ENCODE results near the gene SPAG7.
"Not testable (repeated sequence)": the region's sequence is repeated elsewhere in the genome, so short reads cannot be mapped to it uniquely, and the experiment has no call there.

The SPAG7 gene

DNA sequence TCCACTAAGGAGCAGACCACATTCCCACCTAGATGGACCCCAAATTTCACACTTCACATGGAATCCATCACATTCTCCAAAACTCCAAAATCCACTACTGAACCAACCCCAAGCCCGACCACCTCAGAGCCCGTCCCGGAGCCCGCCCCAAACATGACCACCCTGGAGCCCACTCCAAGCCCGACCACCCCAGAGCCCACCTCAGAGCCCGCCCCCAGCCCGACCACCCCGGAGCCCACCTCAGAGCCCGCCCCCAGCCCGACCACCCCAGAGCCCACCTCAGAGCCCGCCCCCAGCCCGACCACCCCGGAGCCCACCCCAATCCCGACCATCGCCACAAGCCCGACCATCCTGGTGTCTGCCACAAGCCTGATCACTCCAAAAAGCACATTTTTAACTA is 34.0 kb downstream of the SPAG7 start:
- H3K4me2 ChIP-seq (ENCODE audit: low read length): no peak overlapping the region

DNA sequence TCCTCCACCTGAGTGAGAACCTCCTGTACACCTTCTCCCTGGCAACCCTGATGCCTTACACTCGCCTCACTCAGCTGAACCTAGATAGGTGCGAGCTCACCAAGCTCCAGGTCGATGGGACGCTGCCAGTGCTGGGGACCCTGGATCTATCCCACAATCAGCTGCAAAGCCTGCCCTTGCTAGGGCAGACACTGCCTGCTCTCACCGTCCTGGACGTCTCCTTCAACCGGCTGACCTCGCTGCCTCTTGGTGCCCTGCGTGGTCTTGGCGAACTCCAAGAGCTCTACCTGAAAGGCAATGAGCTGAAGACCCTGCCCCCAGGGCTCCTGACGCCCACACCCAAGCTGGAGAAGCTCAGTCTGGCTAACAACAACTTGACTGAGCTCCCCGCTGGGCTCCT is 34.9 kb downstream of the SPAG7 start:
- H3K79me2 ChIP-seq: no peaks in the 10 kb centered on the region
- no peak overlapping the region for H2AFZ ChIP-seq
- no peaks in the 10 kb centered on the region for H3K36me3 ChIP-seq (ENCODE audit: control insufficient read depth, insufficient read depth, low read length)
- no peak overlapping the region for H3K4me2 ChIP-seq (ENCODE audit: low read length)
- no peak overlapping the region for H3K4me3 ChIP-seq (ENCODE audit: low read depth, low read length)
- no peak overlapping the region for H3K27ac ChIP-seq
- no peaks in the 10 kb centered on the region for H3K4me1 ChIP-seq
- no peaks in the 10 kb centered on the region for H3K27me3 ChIP-seq (ENCODE audit: control insufficient read depth, insufficient read depth, low read length)
- H3K9me3 ChIP-seq (ENCODE audit: control insufficient read depth, low read length): no peaks in the 10 kb centered on the region
- TF ChIP-seq, protein P1, sequence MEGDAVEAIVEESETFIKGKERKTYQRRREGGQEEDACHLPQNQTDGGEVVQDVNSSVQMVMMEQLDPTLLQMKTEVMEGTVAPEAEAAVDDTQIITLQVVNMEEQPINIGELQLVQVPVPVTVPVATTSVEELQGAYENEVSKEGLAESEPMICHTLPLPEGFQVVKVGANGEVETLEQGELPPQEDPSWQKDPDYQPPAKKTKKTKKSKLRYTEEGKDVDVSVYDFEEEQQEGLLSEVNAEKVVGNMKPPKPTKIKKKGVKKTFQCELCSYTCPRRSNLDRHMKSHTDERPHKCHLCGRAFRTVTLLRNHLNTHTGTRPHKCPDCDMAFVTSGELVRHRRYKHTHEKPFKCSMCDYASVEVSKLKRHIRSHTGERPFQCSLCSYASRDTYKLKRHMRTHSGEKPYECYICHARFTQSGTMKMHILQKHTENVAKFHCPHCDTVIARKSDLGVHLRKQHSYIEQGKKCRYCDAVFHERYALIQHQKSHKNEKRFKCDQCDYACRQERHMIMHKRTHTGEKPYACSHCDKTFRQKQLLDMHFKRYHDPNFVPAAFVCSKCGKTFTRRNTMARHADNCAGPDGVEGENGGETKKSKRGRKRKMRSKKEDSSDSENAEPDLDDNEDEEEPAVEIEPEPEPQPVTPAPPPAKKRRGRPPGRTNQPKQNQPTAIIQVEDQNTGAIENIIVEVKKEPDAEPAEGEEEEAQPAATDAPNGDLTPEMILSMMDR (IDR thresholded peaks at IDR 0.05): no peak
- no peak overlapping the region for H3K9ac ChIP-seq

More for the DNA sequence above, 34.0 kb downstream of the SPAG7 start:
- Histone ChIP-seq H3K36me3 (ENCODE audit: control insufficient read depth, insufficient read depth, low read length) (no peaks in the 10 kb centered on the region), H2AFZ (no peak overlapping the region), H3K27me3 (ENCODE audit: control insufficient read depth, insufficient read depth, low read length) (no peaks in the 10 kb centered on the region), H3K9ac (no peak overlapping the region), H3K79me2 (peaks cover 4% of the 10 kb centered on the region), H3K4me3 (ENCODE audit: low read depth, low read length) (no peak overlapping the region), H3K9me3 (ENCODE audit: control insufficient read depth, low read length) (no peaks in the 10 kb centered on the region), H3K4me1 (peaks cover 6% of the 10 kb centered on the region), H3K27ac (no peak overlapping the region)
- TF ChIP-seq, protein P1 (IDR thresholded peaks at IDR 0.05): no peak

DNA sequence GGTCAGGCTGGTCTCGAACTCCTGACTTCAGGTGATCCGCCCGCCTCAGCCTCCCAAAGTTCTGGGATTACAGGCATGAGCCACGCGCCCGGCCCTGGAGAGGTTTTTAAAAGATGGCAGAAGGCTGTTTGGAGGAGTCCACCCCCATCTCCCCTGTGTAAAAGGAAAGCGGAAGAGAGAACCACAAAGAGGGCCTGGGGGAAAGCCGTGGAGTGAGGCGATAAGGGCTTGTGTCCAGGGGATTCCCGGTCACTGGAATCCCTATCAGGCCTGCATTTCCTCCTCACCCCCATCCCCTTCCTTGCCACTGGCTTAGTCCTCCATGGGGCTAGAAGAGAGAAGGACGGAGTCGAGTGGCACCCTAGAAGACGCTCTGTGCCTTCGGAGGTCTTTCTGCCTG is 35.7 kb downstream of the SPAG7 start, which contains the start of gene GP1BA:
TSS of gene GP1BA (plus strand) at position 315 of the 400 bp plus-strand sequence. CDS start 328 bp downstream, outside the sequence.
- no peak within 1 kb of the TSS for H3K27ac ChIP-seq
- TF ChIP-seq, protein P1 (IDR thresholded peaks at IDR 0.05): no peak
- no peak within 1 kb of the TSS for H3K4me3 ChIP-seq (ENCODE audit: low read depth, low read length)
- H3K27me3 ChIP-seq (ENCODE audit: control insufficient read depth, insufficient read depth, low read length): no peaks in the 10 kb centered on the region
- H3K9ac ChIP-seq: no peak within 1 kb of the TSS
- no peaks in the 10 kb centered on the region for H3K9me3 ChIP-seq (ENCODE audit: control insufficient read depth, low read length)
- H3K79me2 ChIP-seq: no peaks in the 10 kb centered on the region
- H2AFZ ChIP-seq: no peak within 1 kb of the TSS
- no peaks in the 10 kb centered on the region for H3K36me3 ChIP-seq (ENCODE audit: control insufficient read depth, insufficient read depth, low read length)
- no peaks in the 10 kb centered on the region for H3K4me1 ChIP-seq
- no peak within 1 kb of the TSS for H3K4me2 ChIP-seq (ENCODE audit: low read length)

DNA sequence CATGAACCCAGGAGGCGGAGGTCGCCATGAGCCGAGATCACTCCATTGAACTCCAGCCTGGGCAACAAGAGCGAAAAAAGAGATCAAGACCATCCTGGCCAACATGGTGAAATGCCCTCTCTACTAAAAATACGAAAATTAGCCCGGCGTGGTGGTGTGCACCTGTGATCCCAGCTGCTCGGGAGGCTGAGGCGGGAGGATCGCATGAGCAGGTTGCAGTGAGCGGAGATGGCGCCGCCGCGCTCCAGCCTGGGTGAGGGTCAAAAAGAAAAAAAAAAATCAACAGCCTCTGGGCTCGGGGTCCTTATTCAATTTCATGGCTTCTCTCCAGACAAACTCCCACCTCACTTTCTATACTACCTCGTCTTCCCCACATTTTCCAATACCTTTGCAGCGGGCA is 38.7 kb downstream of the SPAG7 start:
- Histone ChIP-seq H3K4me3 (ENCODE audit: low read depth, low read length) (no peak overlapping the region), H3K9ac (no peak overlapping the region), H3K4me1 (no peaks in the 10 kb centered on the region), H3K9me3 (ENCODE audit: control insufficient read depth, low read length) (no peaks in the 10 kb centered on the region), H3K27ac (no peak overlapping the region), H3K27me3 (ENCODE audit: control insufficient read depth, insufficient read depth, low read length) (no peaks in the 10 kb centered on the region), H3K79me2 (no peaks in the 10 kb centered on the region), H3K4me2 (ENCODE audit: low read length) (no peak overlapping the region), H2AFZ (no peak overlapping the region), H3K36me3 (ENCODE audit: control insufficient read depth, insufficient read depth, low read length) (no peaks in the 10 kb centered on the region)
- TF ChIP-seq, protein P1 (IDR thresholded peaks at IDR 0.05): no peak

DNA sequence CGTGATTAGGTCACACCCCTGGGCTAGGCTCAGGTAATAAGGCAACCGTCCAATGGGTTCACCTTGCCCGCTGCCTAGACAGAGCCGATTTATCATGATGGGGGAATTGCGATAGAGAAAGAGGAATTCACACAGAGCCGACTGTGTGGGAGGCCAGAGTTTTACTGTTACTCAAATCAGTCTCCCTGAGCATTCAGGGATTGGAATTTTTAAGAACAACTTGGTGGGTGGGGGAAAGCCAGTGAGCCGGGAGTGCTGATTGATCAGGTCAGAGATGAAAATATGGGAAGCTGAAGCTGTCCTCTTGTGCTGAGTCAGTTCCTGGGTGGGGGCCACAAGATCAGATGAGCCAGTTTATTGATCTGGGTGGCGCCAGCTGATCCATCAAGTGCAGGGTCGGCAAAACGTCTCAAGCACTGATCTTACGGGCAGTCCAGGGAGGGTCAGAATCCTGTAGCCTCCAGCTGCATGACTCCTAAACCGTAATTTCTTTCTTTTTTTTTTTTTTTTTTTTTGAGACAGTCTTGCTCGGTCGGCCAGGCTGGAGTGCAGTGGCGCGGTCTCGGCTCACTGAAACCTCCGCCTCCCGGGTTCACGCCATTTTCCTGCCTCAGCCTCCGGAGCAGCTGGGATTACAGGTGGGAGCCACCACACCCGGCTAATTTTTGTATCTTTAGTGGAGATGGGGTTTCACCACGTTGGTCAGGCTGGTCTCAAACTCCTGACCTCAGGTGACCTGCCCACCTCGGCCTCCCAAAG is 40.9 kb downstream of the SPAG7 start:
- not testable (repeated sequence) for H3K9ac ChIP-seq; H3K27ac ChIP-seq; H3K36me3 ChIP-seq (ENCODE audit: control insufficient read depth, insufficient read depth, low read length); H3K4me1 ChIP-seq; H3K27me3 ChIP-seq (ENCODE audit: control insufficient read depth, insufficient read depth, low read length); H3K79me2 ChIP-seq; H2AFZ ChIP-seq; H3K9me3 ChIP-seq (ENCODE audit: control insufficient read depth, low read length); H3K4me3 ChIP-seq (ENCODE audit: low read depth, low read length); H3K4me2 ChIP-seq (ENCODE audit: low read length)

All from parathyroid adenoma (tissue), 2 donors.